ENCODE data around the gene ABCB10.

The ABCB10 gene

GRCh38 chr1:229474509-229474908, 84.0 kb downstream of the ABCB10 start:
- no peak for DNase-seq (ENCODE audit: low read depth)

- no peak for DNase-seq (ENCODE audit: low read depth)
Measured at GRCh38 chr1:229471175-229471574, 87.3 kb downstream of the ABCB10 start.

- no peak for DNase-seq (ENCODE audit: low read depth)
Measured at GRCh38 chr1:229470406-229471043, 88.0 kb downstream of the ABCB10 start.

- no peak for DNase-seq (ENCODE audit: low read depth)
Measured at GRCh38 chr1:229466887-229467286, 91.6 kb downstream of the ABCB10 start.
